AG04450 (cell line): Measurements from ENCODE around the gene ENPP6. TPM values are rescaled to one million over a fixed set of nuclear protein-coding genes. Genes with fewer than 3 reads are reported as not detected.

Experiments used
- CTCF ChIA-PET: fragments of 300-600, 350-600 bp; formaldehyde crosslinking; extraction: SDS; loops from one replicate; lab custom pipeline; 2022; ENCODE audit warnings: antibody characterized with exemption, inconsistent platforms; lab: Charles Lee
- POLR2A ChIA-PET: fragments of 350-600 bp; formaldehyde crosslinking; extraction: SDS; loops from one replicate; lab custom pipeline; 2021; ENCODE audit warnings: antibody characterized with exemption, inconsistent platforms; lab: Yijun Ruan, JAX
- DNase-seq: peaks from one replicate; pipeline ENCODE4 v3.0.0-alpha.2; 2011; ENCODE audit warnings: low read depth, low spot score
- H3K27ac ChIP-seq: one replicate; pipeline ENCODE4 v1.5.1; 2012; ENCODE audit warnings: low read depth, low read length, control low read depth
- H3K27me3 ChIP-seq: one replicate; pipeline ENCODE4 v1.6.0; 2012; ENCODE audit warnings: low read length; ENCODE audit not compliant: control insufficient read depth, insufficient read depth
- H3K4me3 ChIP-seq: 2 replicates; pipeline ENCODE4 v1.5.1; 2011; ENCODE audit warnings: mild to moderate bottlenecking, low read depth, low read length, control low read depth
- H3K9me3 ChIP-seq: 2 replicates; pipeline ENCODE4 v1.5.1; 2012; ENCODE audit warnings: low read length; ENCODE audit not compliant: control insufficient read depth, insufficient read depth
- CTCF ChIP-seq: IDR thresholded peaks from 2 replicates; pipeline ENCODE4 v1.5.1; 2011; ENCODE audit warnings: low read depth, low read length, control low read depth, inconsistent platforms
- polyA plus RNA-seq: library from polyadenylated mRNA; depleted of rRNA; stranded (reverse); fragments of >200 nt; gene quantifications from 2 replicates; pipeline ENCODE4 v1.2.3, GENCODE V29; 2011

ENPP6 gene
- polyA plus RNA-seq, 1 experiment: 0.05 TPM

- no peak for DNase-seq
- Histone ChIP-seq H3K9me3 (no peaks in the 10 kb centered on the region; the same call in 1 of the 2 replicates), H3K27me3 (peaks cover under 1% of the 10 kb centered on the region), H3K27ac (no peak overlapping the region), H3K4me3 (no peak overlapping the region)
- CTCF ChIA-PET: no interaction called here
- TF ChIP-seq CTCF: no peak
- POLR2A ChIA-PET: no interaction called here
These were observed 67.4 kb downstream of the ENPP6 start for GRCh38 chr4:184150102-184150839.

- Histone ChIP-seq H3K9me3 (peaks cover 3% of the 10 kb centered on the region; the same call in 1 of the 2 replicates), H3K4me3 (no peak overlapping the region), H3K27ac (no peak overlapping the region), H3K27me3 (no peaks in the 10 kb centered on the region)
- POLR2A ChIA-PET: no interaction called here
- no peak for DNase-seq
- CTCF ChIA-PET: interaction anchor here (1.0 to 1.2 kb wide), 2 partner anchors 19 to 308 kb away, joined by 3 to 4 read pairs; no protein-coding TSS in a partner anchor
- TF ChIP-seq CTCF: no peak
These were observed 68.7 kb downstream of the ENPP6 start for GRCh38 chr4:184148738-184149637.

GRCh38 chr4:184147858-184148737, 69.6 kb downstream of the ENPP6 start:
- CTCF ChIA-PET: interaction anchor here (1.0 to 1.2 kb wide), 2 partner anchors 20 to 307 kb away, joined by 3 to 4 read pairs; no protein-coding TSS in a partner anchor
- no peak for DNase-seq
- H3K4me3 ChIP-seq: no peak overlapping the region
- H3K9me3 ChIP-seq: peaks cover 3% of the 10 kb centered on the region; the same call in 1 of the 2 replicates
- no peak for TF ChIP-seq CTCF
- H3K27ac ChIP-seq: no peak overlapping the region
- POLR2A ChIA-PET: no interaction called here
- H3K27me3 ChIP-seq: no peaks in the 10 kb centered on the region

GRCh38 chr4:184146951-184147350, 70.7 kb downstream of the ENPP6 start:
- TF ChIP-seq CTCF: no peak
- H3K4me3 ChIP-seq: no peak overlapping the region
- DNase-seq: no peak
- POLR2A ChIA-PET: no interaction called here
- CTCF ChIA-PET: no interaction called here
- peaks cover 3% of the 10 kb centered on the region; the same call in 1 of the 2 replicates for H3K9me3 ChIP-seq
- H3K27me3 ChIP-seq: no peaks in the 10 kb centered on the region
- H3K27ac ChIP-seq: no peak overlapping the region
